Nucleus accumbens (tissue), 56 donors: ENCODE results near the gene TAF1.
A peak's percentile ranks its signal among the peaks of the same experiment; 100 is the strongest.
"Not testable (repeated sequence)": the region's sequence is repeated elsewhere in the genome, so short reads cannot be mapped to it uniquely, and the experiment has no call there.

Source experiments
- DNase-seq, 56 donors: peaks; one replicate each; lab custom pipeline; 2025; lab: John Stamatoyannopoulos, UW

The TAF1 gene

GRCh38 chrX:71365875-71366673 lies at the start of gene TAF1:
TAF1 (plus strand) TSS chrX:71366357; CDS start chrX:71366375, 18 bp downstream.
- DNase-seq: peak; percentile 46 to 97 (median 87)

GRCh38 chrX:71316959-71317358 lies 49.2 kb upstream of the TAF1 start:
- not testable (repeated sequence) for DNase-seq

GRCh38 chrX:71320126-71320525 lies 46.0 kb upstream of the TAF1 start:
- no peak for DNase-seq

GRCh38 chrX:71321731-71322130 lies 44.4 kb upstream of the TAF1 start:
- DNase-seq: no peak

- not testable (repeated sequence) for DNase-seq
Observed at GRCh38 chrX:71324452-71324851, 41.7 kb upstream of the TAF1 start.

- DNase-seq: no peak
Observed at GRCh38 chrX:71326394-71326793, 39.8 kb upstream of the TAF1 start.

GRCh38 chrX:71349151-71349665 lies 16.9 kb upstream of the TAF1 start:
- not testable (repeated sequence) for DNase-seq

- DNase-seq: not testable (repeated sequence)
Observed at GRCh38 chrX:71349867-71350266, 16.3 kb upstream of the TAF1 start.

GRCh38 chrX:71352439-71352838 lies 13.7 kb upstream of the TAF1 start:
- not testable (repeated sequence) for DNase-seq

- no peak for DNase-seq
Observed at GRCh38 chrX:71364221-71364620, 1.9 kb upstream of the TAF1 start.

- no peak for DNase-seq
Observed at GRCh38 chrX:71365356-71365874, 742 bp upstream of the TAF1 start.

GRCh38 chrX:71366674-71367256 lies 608 bp downstream of the TAF1 start:
- DNase-seq: peak in 27 of 56 donors; percentile 0 to 32 (median 10)

- no peak for DNase-seq
Observed at GRCh38 chrX:71367396-71367795, 1.2 kb downstream of the TAF1 start.

- no peak for DNase-seq
Observed at GRCh38 chrX:71372388-71372787, 6.2 kb downstream of the TAF1 start.

GRCh38 chrX:71378732-71379131 lies 12.6 kb downstream of the TAF1 start:
- peak in 1 of 56 donors; percentile 1 for DNase-seq

- not testable (repeated sequence) for DNase-seq
Observed at GRCh38 chrX:71391725-71392124, 25.6 kb downstream of the TAF1 start.

GRCh38 chrX:71393919-71394318 lies 27.8 kb downstream of the TAF1 start:
- DNase-seq: no peak

GRCh38 chrX:71396576-71396975 lies 30.4 kb downstream of the TAF1 start:
- no peak for DNase-seq

GRCh38 chrX:71400710-71401109 lies 34.6 kb downstream of the TAF1 start:
- no peak for DNase-seq

- not testable (repeated sequence) for DNase-seq
Observed at GRCh38 chrX:71416260-71416659, 50.1 kb downstream of the TAF1 start.

GRCh38 chrX:71420686-71421085 lies 54.5 kb downstream of the TAF1 start:
- DNase-seq: no peak

- DNase-seq: no peak
Observed at GRCh38 chrX:71432733-71433132, 66.6 kb downstream of the TAF1 start.
